Brain pericyte (primary cell): Measurements from ENCODE around the gene PSMC2.
"Not testable (repeated sequence)": the region's sequence is repeated elsewhere in the genome, so short reads cannot be mapped to it uniquely, and the experiment has no call there.

Source experiments
- DNase-seq: peaks from one replicate; pipeline ENCODE4 v3.0.0-alpha.2; 2012; ENCODE audit warnings: low read depth, low spot score

PSMC2 gene

DNA sequence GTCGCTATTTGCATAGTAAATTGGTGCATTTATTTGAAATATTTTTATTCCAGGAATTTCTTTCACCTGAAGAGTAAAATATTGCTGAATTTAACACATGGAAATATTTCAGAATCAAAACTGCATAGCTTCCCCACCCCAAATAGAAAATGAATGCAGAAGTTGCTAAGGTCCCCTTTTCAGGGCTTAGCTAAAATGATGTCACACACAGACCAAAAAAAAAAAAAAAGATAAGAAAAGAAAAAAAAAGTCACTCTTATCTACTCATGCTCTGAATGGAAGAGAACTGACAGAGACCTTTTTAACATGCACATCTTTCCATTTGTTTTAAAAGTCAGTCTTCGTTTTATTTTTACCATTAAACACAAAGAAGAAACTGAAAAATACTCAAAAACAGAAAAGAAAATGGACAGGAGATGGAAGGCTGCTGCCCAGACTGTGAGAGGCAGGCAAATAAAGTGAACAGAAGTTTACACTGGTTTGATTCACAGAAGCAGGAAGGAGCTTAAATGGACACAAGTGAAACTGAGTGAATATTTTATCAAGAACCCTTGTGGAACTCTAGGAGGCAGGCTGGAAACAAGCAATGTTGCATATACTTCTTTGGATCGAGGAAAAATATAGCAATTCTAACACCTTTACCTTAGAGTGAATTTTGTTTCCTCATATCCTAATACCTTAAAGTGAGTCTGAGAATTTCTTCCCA lies 32.0 kb downstream of the PSMC2 start:
- DNase-seq: no peak

DNA sequence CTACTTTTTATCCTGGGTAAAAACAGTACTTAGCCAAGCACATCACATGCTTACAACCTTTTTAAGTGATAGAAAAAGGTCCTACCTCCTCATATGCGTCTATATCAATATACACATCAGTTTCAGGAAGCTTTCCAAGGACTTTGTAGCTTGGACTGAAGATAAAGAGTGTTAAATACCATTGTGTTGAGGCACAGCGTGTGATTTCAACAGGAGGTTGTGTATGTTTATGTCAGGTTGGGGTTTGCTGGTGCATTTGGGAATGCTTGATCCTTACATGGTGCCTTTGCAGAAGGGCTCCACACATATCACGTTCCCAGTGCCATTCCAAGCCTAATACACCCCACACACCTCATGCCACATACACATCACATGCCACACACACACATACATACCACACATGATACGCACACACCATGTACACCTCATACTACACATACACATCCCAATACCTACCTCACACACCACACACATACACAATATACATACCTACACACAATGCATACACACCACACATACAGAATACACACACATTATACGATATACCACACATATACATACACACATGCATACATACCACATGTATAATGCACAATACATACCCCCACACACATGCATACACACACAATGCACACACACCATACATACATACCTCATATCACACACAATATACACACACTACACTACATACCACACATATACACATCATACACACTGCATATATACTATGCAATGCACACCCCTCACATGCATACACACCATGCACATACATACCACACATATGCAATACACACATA lies 33.1 kb downstream of the PSMC2 start:
- no peak for DNase-seq

DNA sequence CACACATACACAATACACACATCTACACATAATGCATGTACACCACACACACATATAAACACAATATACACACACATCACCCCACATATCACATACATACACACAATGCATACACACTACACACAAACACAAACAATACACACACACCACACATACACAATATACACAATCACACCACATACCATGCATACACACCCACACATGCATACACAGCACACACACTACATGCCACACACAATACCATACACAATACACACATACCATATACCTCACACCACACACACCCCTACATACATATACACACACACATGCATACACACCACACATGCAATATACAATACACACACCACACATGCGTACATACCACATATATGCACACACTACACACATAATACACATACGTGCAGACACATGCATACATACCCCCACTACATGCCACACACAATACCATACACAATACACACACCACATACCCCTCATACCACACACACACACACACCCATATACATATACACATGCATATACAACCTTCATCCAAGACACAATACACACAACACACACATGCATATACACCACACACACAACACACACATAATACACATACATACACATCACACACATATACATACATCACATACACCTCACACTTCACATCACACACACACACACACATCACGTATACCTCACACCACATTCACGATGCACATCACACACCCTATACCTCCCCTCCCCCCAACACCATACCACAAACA lies 34.0 kb downstream of the PSMC2 start:
- DNase-seq: no peak

DNA sequence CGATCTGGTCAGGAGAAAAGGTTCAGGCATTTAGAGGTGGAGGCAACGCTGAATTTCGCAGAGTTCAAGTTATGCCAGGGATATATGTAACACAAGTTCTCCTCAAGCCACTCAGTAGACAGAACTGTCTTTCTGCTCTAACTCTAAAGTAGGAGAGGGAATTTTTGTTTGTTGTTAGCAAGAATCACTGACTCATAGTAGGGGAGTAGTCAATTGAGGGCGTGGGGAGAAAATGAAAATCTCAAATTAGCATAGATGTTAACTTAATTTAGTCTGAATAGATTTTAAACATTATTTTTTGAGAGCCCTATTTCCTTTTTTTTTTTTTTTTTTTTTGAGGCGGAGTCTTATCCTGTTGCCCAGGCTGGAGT lies 34.6 kb downstream of the PSMC2 start:
- no peak for DNase-seq

DNA sequence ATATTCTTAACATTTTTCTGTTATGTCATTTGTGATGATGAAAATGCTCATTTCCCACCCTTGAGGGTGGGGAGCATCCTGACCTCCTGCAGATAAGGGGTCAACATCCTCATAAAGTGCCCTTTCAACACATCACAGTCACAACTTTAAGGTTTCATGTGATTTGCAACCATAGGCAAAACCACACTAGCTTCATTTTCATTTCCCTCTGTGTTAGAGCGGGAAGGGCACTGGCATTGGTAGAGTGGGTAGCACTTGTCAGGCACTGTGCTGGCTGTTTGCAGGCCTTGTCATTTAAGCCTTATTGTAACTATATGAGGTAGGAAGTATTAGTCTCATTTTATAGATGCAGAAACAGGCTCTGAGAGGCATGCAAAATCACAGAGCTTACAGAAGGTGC lies 39.8 kb downstream of the PSMC2 start:
- no peak for DNase-seq

DNA sequence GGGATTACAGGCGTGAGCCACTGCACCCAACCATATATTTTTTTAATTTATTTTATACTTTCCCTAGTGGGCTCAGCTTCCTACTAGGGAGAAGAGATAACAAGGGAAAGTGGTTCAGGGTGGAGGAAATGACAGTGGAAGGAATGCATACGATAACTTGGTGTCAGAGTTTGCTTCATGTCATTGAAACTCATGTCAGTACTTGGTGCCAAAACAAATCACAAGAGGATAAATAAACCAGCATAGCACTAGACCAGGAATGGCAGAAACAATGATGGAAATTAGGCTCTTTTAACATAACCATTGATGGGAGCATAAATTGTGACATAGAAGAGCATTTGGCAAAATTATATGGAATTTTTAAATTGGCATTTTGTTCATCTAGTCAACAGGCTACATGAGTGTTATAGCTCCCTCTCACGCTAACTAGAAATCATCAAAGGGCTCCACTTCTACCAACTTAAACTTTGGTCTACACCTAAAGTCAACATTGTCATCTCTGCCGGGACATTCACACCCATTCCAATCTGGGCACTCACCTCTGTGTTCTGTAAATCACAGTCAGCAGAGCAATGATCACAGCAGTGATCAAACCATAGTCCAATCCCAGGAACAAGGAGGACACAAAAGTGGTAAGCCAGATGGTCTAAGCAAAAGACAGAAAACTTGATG lies 41.2 kb downstream of the PSMC2 start:
- no peak for DNase-seq

DNA sequence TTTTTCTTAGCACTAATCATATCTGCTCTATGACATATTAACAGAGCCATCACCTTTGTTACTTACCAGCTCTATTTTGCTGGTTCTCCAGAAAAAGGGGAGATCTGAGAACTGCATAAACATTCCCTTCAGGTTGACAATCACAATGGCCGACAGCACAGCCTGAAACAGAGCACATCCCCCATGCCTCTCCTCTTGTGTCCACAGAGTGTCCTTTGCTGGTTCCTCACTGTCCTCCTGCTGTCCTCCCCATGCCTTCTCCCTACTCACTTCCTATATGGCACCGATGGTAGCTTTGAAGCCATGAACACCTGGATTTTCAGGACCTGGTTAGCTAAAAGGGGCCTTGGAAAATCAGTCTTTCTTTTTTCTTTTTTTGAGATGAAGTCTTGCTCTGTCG lies 41.8 kb downstream of the PSMC2 start:
- DNase-seq: no peak

DNA sequence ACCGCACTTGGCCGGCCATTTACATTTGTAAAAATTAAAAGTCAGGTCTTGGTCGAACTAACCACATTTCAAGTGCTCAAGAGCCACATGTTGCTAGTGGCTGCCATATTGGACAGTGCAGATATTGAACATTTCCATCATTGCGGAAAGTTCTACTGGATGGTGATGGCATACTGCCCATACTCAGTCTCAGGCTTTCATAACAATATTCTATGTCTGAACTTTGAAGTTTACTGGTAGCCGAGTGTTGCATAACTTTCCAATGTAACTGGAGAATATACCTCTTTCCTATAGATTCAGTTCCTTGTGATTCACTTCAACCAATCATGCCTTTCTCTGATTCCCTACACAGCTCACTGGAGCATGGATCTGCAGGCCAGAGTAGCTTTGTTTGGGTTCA lies 43.7 kb downstream of the PSMC2 start:
- no peak for DNase-seq

DNA sequence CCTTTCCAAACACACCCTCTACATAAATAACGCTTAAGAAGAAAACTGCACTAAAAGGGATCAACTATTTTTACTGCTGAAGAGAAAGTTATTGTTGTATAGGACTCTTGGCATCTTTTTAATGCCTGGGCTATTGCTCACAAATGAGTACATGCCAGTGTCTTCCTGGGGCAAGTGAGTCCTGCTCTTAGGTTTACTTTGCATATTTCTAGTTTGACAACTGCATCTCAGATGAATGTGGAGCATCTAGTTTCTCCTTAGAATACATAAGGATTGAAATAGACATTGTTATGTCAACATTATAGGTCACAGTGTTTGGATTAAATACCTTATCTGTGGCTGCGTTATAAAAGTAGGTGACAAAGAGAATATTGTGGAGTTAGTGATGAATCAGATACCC lies 44.5 kb downstream of the PSMC2 start:
- DNase-seq: no peak

DNA sequence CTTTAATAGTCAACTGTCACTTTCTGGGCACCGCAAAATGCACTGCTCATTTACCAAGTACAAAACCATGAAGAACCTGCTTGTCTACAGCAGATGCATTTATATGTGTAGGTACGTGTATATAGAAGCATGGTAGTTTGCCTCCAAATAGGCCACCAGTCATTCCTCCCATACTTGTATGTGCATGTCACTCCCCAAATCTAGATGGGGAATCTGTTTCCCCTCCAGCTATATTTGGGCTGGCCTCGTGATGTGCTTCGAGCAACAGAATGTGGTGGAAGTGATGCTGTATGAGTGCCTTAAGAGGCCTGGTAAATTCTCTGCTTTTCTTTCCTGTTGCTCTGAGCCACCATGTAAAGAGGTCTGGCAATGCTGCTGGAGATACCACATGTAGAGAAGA lies 47.1 kb downstream of the PSMC2 start:
- no peak for DNase-seq

DNA sequence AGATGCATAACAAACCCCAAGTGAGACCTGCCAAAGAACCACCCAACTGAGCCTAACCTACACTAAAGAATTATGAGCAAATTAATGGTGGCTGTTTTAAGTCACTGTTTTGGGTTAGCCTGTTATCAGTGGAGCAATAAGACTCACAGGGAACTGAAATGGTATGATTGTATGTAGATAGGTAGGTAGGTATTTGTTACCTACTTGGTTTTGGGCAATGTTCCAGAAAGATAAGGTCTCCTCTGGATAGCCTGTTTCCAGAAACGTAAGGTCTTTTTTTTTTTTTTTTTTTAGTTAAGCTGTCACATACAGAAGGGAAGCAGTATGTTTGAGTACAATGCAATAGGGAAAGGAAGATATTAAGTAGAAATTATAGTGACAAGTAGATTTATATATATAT lies 47.6 kb downstream of the PSMC2 start:
- DNase-seq: no peak

DNA sequence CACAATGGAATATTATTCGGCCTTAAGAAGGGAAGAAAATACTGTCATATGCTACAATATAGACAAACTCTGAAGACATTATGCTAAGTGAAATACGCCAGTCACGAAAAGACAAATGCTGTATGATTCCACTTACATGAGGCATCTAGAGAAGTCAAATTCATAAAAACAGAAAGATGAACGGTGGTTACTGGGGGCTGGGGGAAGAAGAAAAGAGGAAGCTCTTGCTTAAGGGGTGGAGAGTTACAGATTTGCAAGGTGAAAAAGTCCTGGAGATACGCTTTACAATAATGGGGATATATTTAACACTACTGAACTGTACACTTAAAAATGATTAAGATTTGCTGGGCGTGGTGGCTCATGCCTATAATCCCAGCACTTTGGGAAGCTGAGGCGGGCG lies 49.0 kb downstream of the PSMC2 start:
- no peak for DNase-seq

DNA sequence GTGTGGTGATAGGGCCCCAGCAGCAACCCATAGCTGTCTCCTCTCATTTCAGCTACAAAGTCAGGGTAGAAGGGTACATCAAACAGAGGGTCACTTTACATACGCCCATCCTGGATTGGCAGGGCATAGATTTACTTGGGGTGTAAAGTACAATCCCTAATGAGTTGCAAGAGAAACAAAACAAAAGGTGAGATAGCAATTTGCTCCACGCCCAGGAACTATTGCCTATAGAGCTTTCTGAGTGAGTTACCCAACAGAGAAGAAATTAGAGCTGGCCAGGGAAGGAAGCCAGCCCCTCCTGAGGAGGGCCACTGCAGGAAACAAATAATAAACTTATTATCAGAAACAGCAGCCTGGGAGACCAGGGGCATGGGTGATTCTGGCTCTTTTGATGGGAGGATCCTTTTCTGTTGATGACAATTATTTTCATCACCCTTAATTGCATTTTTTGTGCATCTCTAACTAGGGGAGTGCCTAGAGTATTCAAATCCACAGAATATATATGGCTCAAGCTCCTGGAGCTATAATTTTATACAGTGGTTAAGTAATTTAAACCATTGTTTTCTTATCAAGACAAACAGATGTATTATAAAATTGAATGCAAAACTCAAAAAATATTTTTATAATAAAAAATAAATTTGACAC lies 51.2 kb downstream of the PSMC2 start:
- DNase-seq: no peak

DNA sequence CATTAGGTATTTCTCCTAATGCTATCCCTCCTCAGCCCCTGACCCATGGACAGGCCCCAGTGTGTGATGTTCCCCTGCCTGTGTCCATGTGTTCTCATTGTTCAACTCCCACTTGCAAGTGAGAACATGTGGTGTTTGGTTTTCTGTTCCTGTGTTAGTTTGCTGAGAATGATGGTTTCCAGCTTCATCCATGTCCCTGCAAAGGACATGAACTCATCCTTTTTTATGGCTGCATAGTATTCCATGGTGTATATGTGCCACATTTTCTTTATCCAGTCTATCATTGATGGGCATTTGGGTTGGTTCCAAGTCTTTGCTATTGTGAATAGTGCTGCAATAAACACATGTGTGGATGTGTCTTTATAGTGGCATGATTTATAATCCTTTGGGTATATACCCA lies 52.2 kb downstream of the PSMC2 start:
- not testable (repeated sequence) for DNase-seq

DNA sequence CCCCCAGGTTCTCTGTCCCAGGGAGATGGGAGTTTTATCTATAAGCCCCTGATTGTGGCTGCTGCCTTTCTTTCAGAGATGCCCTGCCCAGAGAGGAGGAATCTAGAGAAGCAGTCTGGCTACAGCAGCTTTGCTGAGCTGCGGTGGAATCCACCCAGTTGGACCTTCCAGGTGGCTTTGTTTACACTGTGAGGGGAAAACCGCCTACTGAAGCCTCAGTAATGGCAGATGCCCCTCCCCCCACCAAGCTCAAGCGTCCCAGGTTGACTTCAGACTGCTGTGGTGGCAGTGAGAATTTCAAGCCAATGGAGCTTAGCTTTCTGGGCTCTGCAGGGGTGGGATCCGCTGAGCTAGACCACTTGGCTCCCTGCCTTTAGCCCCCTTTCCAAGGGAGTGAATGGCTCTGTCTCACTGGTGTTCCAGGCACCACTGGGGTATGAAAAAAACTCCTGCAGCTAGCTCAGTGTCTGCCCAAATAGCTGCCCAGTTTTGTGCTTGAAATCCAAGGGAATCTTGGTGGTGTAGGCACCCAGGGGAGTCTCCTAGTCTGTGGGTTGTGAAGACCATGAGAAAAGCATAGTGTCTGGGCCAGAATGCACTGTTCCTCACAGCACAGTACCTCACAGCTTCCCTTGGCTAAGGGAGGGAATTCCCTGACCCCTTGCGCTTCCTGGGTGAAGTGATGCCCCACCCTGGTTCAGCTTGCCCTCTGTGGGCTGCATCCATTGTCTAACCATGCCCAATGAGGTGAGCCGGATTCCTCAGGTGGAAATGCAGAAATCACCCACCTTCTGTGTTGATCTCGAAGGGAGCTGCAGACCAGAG lies 58.6 kb downstream of the PSMC2 start:
- DNase-seq: not testable (repeated sequence)

DNA sequence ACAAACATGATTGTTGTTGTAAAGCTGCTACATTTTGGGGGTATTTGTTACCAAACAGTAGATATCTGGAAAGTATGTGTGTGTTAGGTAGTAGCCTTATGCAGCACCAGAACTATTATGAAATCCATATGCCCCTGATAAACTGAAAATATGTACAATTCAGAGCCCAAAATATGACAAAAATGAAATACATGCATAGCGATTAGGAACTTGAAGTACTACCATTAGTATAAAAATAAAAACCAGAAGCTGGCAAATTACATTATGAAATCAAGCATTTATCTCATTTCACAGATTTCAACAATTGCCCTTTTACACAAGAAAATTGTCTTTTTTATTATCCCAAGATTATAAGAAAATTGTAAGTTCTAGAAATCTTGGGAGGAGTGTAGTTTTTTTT lies 64.7 kb downstream of the PSMC2 start:
- no peak for DNase-seq

DNA sequence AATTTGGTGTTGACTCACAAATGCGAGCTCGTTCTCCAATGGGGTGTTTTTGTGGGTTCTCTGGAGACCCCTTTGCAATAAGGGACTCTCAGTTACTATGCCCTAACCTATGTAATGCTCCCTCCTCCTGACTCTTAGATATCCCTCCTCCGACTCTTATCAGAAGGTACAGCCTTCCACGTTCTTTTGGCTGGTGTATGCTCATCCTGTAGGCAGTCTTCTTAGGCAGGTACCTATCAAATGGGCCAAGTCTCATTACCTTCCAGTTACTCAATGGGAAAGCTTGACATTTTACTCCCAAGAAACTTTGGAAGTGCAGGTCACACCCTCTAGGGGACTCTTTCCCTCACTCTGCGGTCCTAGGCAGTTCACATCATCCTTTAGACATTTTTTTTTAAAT lies 66.0 kb downstream of the PSMC2 start:
- no peak for DNase-seq

DNA sequence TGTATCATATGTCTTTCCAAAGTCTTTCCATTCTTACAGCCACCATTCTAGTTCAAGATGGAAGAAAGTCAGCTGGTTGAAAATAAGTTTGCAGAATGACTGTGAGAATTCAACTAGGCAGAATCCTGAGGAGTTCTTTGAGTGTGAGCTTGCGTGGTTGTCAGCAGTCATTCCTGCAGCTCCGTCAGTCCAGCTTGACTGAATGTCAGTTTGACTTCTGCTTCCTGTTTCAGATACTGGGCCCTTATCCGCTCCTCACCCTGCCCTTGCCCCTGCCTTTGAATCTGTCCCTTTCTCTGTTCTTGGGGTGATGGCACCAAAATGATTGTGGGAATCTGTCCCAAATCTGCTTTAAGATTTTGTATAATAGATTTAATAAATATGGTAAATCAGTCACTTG lies 70.8 kb downstream of the PSMC2 start:
- DNase-seq: no peak
